ENCODE results near the gene SEMA4A. TPM values are rescaled to one million over a fixed set of nuclear protein-coding genes. Genes with fewer than 3 reads are reported as not detected.

SEMA4A gene
- total RNA-seq, 4 donors from 2014 or later, result 1.8 to 4.6 (median 3.5) TPM

DNA sequence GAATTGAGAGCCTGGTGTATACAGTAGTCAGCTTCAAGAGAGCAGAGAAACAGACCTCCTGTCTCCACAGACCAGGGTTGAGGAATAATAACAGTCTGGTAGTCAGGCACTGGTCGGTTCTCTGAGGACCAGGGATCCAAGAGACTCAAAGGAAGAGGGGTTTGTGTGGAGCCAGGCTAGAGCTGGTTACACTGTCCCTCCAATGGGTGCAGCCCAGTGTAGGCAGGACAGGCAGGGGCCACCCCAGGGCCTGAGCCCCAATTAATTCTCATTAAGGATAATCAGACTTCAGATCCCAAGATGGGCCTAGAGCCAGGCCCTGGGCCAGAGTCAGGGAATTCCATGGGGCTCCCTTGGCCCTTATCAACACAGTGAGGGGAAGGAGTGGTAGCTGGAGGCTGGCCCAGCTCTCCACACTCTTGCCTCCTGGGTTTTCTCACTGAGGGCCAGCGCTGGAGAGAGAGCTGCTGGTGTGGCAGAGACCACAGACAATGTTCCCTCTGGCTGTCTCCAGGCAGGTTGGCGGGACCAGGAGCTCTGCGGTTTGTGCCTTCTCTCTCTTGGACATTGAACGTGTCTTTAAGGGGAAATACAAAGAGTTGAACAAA lies 9.1 kb downstream of the SEMA4A start:
- no peaks in the 10 kb centered on the region for H3K9me3 ChIP-seq
- no peaks in the 10 kb centered on the region for H3K36me3 ChIP-seq
- TF ChIP-seq, protein P1, sequence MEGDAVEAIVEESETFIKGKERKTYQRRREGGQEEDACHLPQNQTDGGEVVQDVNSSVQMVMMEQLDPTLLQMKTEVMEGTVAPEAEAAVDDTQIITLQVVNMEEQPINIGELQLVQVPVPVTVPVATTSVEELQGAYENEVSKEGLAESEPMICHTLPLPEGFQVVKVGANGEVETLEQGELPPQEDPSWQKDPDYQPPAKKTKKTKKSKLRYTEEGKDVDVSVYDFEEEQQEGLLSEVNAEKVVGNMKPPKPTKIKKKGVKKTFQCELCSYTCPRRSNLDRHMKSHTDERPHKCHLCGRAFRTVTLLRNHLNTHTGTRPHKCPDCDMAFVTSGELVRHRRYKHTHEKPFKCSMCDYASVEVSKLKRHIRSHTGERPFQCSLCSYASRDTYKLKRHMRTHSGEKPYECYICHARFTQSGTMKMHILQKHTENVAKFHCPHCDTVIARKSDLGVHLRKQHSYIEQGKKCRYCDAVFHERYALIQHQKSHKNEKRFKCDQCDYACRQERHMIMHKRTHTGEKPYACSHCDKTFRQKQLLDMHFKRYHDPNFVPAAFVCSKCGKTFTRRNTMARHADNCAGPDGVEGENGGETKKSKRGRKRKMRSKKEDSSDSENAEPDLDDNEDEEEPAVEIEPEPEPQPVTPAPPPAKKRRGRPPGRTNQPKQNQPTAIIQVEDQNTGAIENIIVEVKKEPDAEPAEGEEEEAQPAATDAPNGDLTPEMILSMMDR (IDR thresholded peaks at IDR 0.05), result no peak
- no peaks in the 10 kb centered on the region for H3K27me3 ChIP-seq
- peak overlapping the region; percentile 31 to 90 (median 72) for H3K27ac ChIP-seq
- DNase-seq (ENCODE audit: low spot score in 2 of 2), result no peak
- 74 to 77% methylated on average over 5 of the region's 5 CpGs for WGBS, 2 donors
- peaks cover 0 to 28% (median 2%) of the 10 kb centered on the region in 4 donors for H3K4me1 ChIP-seq
- no peak overlapping the region for H3K4me3 ChIP-seq

DNA sequence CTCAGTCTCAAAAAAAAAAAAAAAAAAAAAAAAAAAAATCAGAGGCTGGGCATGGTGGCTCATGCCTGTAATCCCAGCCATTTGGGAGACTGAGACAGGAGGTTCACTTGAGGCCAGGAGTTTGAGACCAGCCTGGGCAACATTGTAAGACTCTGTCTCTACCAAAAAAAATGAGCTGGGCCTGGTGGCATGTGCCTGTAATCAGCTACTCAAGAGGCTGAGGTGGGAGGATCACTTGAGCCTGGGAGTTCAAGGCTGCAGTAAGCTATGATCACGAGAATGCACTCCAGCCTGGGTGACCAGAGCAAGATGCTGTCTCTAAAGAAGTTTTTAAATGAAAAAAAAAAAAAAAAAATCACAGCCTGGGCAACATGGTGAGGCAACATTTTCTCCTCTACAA lies 10.3 kb downstream of the SEMA4A start:
- Histone ChIP-seq H3K36me3 (no peaks in the 10 kb centered on the region), H3K4me1 (peaks cover 0 to 28% (median 2%) of the 10 kb centered on the region in 4 donors), H3K27me3 (no peaks in the 10 kb centered on the region), H3K27ac (no peak overlapping the region), H3K9me3 (no peaks in the 10 kb centered on the region), H3K4me3 (no peak overlapping the region)
- TF ChIP-seq, protein P1 (IDR thresholded peaks at IDR 0.05), result no peak
- DNase-seq (ENCODE audit: low spot score in 2 of 2), result no peak
- 82 to 89% methylated on average over 1 of the region's 1 CpG for WGBS, 2 donors

DNA sequence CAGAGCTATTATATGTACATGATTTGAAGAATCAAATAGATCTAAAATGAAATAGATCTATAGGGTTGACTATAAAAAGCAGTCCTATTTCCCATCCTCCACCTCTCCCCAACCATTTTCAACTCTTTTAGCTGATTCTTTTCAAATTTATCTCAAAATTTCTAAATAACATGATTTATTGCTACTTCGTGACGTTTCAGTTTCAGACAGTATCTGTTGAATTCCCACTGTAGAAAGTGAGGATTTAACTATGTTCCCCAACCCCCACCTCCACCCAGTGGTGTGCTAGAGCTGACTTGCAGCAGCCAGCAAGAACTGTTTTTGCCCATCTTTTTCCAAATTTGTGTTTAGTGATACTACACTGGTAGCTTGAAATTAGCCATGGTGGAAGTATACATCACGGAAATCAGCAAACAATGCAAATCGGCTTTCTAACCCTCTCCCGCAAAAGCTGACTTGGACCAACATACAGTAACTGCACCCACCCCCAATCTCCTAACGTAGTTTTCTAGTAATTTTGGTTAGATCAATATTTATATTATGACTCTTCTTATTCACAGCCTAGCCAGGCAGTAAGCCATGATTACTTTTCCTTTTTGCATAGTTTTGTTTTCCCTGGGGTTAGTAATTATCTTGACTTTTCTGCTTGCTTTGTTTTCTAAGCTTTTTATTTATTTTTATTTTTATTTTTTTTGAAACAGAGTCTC lies 10.9 kb downstream of the SEMA4A start:
- Histone ChIP-seq H3K36me3 (no peaks in the 10 kb centered on the region), H3K4me1 (peaks cover 0 to 28% (median 2%) of the 10 kb centered on the region in 4 donors), H3K9me3 (no peaks in the 10 kb centered on the region), H3K27ac (no peak overlapping the region), H3K4me3 (no peak overlapping the region), H3K27me3 (no peaks in the 10 kb centered on the region)
- 61 to 71% methylated on average over 6 of the region's 6 CpGs for WGBS, 2 donors
- DNase-seq (ENCODE audit: low spot score in 2 of 2), result no peak
- TF ChIP-seq EP300 (IDR thresholded peaks at IDR 0.05) (no peak), POLR2A (IDR thresholded peaks at IDR 0.05) (no peak)
- TF ChIP-seq, protein P1 (IDR thresholded peaks at IDR 0.05), result no peak

DNA sequence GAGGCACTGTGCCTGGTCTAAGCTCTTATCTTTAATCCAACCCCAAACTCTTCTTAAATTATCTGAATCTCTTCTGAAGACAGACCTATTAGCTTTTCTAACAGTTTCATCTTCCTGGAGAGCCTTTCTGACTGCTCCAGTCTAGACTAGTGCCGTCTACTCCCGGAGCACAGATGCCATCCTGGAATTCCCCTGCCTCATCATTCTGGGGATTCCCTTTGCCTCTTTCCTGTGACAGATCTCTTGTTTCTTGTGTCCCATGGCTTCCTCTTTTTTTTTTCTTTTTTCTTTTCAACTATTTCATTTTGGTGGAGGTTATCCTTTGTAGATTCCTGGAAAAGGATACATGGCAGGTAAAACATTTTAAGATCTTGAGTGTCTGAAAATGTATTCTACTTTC lies 11.7 kb downstream of the SEMA4A start:
- TF ChIP-seq POLR2A (IDR thresholded peaks at IDR 0.05) (no peak), EP300 (IDR thresholded peaks at IDR 0.05) (no peak)
- TF ChIP-seq, protein P1 (IDR thresholded peaks at IDR 0.05), result no peak
- Histone ChIP-seq H3K27me3 (no peaks in the 10 kb centered on the region), H3K4me1 (peaks cover 0 to 25% (median under 1%) of the 10 kb centered on the region in 4 donors), H3K9me3 (no peaks in the 10 kb centered on the region), H3K27ac (no peak overlapping the region), H3K4me3 (no peak overlapping the region), H3K36me3 (no peaks in the 10 kb centered on the region)
- WGBS, 2 donors, result 63 to 64% methylated on average over 2 of the region's 2 CpGs
- no peak for DNase-seq (ENCODE audit: low spot score in 2 of 2)

DNA sequence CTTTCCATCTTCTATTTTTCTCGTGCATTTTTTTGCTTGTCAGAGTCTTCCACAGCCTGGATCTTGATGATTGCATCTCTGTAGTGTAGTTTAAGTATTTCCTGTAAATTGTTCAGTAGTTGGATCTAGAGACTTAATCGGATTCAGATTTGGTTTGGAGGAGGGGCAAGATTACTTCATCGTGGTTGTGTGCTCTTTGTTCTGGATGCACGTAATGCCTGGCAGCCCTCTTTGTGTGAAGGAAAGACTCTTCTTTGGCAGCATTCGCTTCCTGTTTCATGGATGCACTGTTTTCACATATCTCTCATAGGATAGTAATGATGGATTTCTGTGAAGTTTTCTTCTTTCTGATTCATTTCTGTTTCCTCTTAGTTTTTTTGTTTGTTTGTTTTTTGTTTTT lies 14.2 kb downstream of the SEMA4A start:
- TF ChIP-seq, protein P1 (IDR thresholded peaks at IDR 0.05), result no peak
- TF ChIP-seq EP300 (IDR thresholded peaks at IDR 0.05) (no peak), POLR2A (IDR thresholded peaks at IDR 0.05) (no peak)
- Histone ChIP-seq H3K4me3 (no peak overlapping the region), H3K9me3 (no peaks in the 10 kb centered on the region), H3K27ac (no peak overlapping the region), H3K36me3 (no peaks in the 10 kb centered on the region), H3K4me1 (peaks cover 0 to 2% (median 0%) of the 10 kb centered on the region in 4 donors), H3K27me3 (no peaks in the 10 kb centered on the region)
- no peak for DNase-seq (ENCODE audit: low spot score in 2 of 2)
- WGBS, 2 donors, result 61 to 68% methylated on average over 5 of the region's 5 CpGs
